GM12865 (cell line): ENCODE measurements around the gene AHDC1.

Experiments
- DNase-seq: peaks from one replicate; pipeline ENCODE4 v3.0.0; 2010; ENCODE audit warnings: low read depth
- H3K4me3 ChIP-seq: 2 replicates; pipeline ENCODE4 v1.5.1; 2011; ENCODE audit warnings: mild to moderate bottlenecking, low read depth, low read length, control low read depth
- CTCF ChIP-seq: IDR thresholded peaks from 2 replicates; pipeline ENCODE4 v1.5.1; 2011; ENCODE audit warnings: low read length, control low read depth, low read depth, inconsistent platforms; ENCODE audit not compliant: insufficient read depth; ENCODE audit errors: missing control alignments

Gene AHDC1

GRCh38 chr1:27600498-27601175, 3.3 kb downstream of the AHDC1 start:
- TF ChIP-seq CTCF: no peak
- no peak overlapping the region for H3K4me3 ChIP-seq
- DNase-seq: no peak

- no peak for TF ChIP-seq CTCF
- H3K4me3 ChIP-seq: no peak overlapping the region
- DNase-seq: no peak
Observed at GRCh38 chr1:27599605-27600497, 4.1 kb downstream of the AHDC1 start.

- no peak for TF ChIP-seq CTCF
- DNase-seq: no peak
- H3K4me3 ChIP-seq: no peak overlapping the region
Observed at GRCh38 chr1:27598902-27599528, 4.9 kb downstream of the AHDC1 start.

- TF ChIP-seq CTCF: no peak
- no peak overlapping the region for H3K4me3 ChIP-seq
- DNase-seq: no peak
Observed at GRCh38 chr1:27598295-27598687, 5.7 kb downstream of the AHDC1 start.

- TF ChIP-seq CTCF: no peak
- H3K4me3 ChIP-seq: no peak overlapping the region
- DNase-seq: no peak
Observed at GRCh38 chr1:27597516-27598294, 6.2 kb downstream of the AHDC1 start.

GRCh38 chr1:27596986-27597385, 7.0 kb downstream of the AHDC1 start:
- no peak overlapping the region for H3K4me3 ChIP-seq
- no peak for TF ChIP-seq CTCF
- no peak for DNase-seq
